Testis (tissue), 3 donors: ENCODE results near the gene HNRNPD. TPM values are rescaled to one million over a fixed set of nuclear protein-coding genes. Genes with fewer than 3 reads are reported as not detected.
"Not testable (repeated sequence)": the region's sequence is repeated elsewhere in the genome, so short reads cannot be mapped to it uniquely, and the experiment has no call there.

Source experiments
- DNase-seq: peaks from one replicate; pipeline ENCODE4 v3.0.0-alpha.2; 2019
- H3K27ac ChIP-seq, 2 donors: fragments of 200-600 bp; sonication (generic); one replicate each; pipeline ENCODE4 v1.5.1; 2019
- H3K27me3 ChIP-seq: fragments of 200-600 bp; sonication (generic); one replicate; pipeline ENCODE4 v1.5.1; 2019
- H3K36me3 ChIP-seq: fragments of 200-600 bp; sonication (generic); one replicate; pipeline ENCODE4 v1.5.1; 2017; ENCODE audit warnings: low read depth; ENCODE audit errors: missing control alignments
- H3K4me1 ChIP-seq: fragments of 200-600 bp; sonication (generic); one replicate; pipeline ENCODE4 v1.5.1; 2019
- H3K4me3 ChIP-seq, 2 donors: fragments of 200-600 bp; sonication (generic); one replicate each; pipeline ENCODE4 v1.5.1; 2017 to 2019
- H3K9me3 ChIP-seq: fragments of 200-600 bp; sonication (generic); one replicate; pipeline ENCODE4 v1.5.1; 2017
- POLR2A ChIP-seq: fragments of 450-650 bp; IDR thresholded peaks from one replicate; pipeline ENCODE4 v1.6.1; 2017; ENCODE audit warnings: antibody characterized with exemption, mild to moderate bottlenecking, moderate library complexity
- WGBS, 2 donors: methylation state at CpG; one replicate each; pipeline ENCODE4 v1.1.5; 2018; 5-methylcytosine and 5-hydroxymethylcytosine counted together
- intact Hi-C: fragments of 100-400 bp; cut with DNase I; formaldehyde crosslinking; loops from one replicate; pipeline ENCODE4 v1.15.1; 2023; ENCODE audit warnings: low total_unique reads
- polyA plus RNA-seq: library from polyadenylated mRNA; stranded (reverse); fragments of 350-450 nt; fragmentation: Illumina TruSeq; extraction: RNeasy Lipid Tissue Mini Kit (QIAGEN cat#74804); gene quantifications from one replicate; pipeline ENCODE4 v1.2.3, GENCODE V29; 2014; ENCODE audit warnings: low read depth, low replicate concordance; ENCODE audit not compliant: insufficient read depth
- total RNA-seq, 2 donors: library from RNA; depleted of rRNA; stranded (reverse); fragments of >200 nt; gene quantifications; one replicate each; pipeline ENCODE4 v1.2.3, GENCODE V29; 2016
- TF ChIP-seq, protein P1 (sequence below), 3 experiments: fragments of 450-650 bp in 2 of 3; fragments of 200-600 bp in 1 of 3; sonication (generic) in 1 of 3; IDR thresholded peaks; one replicate each; pipeline ENCODE4 v1.5.1; 2016 to 2019; ENCODE audit warnings: antibody characterized with exemption in 3 of 3, mild to moderate bottlenecking in 2 of 3, moderate library complexity in 1 of 3

HNRNPD gene
- total and polyA plus RNA-seq, 3 donors from 2014 or later, result 114 to 221 (median 118) TPM

DNA sequence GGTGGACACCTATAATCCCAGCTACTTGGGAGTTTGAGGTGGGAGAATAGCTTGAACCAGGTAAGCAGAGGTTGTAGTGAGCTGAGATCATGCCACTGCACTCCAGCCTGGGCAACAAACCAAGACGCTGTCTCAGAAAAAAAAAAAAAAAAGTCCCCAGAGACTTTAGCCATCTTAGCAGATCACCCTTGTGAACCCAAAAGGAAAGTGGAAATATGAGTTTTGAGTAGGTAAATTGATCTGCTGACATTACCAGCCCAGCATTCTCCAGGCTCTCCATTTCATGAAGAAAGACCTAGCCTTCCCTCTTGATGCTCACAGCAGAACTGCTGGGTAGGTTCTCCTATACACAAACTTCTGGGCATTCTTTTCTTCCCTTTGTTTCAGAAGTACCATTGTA, 24.5 kb upstream of the HNRNPD start:
- whole genome bisulfite sequencing, 2 donors, result 85 to 91% methylated on average over 1 of the region's 1 CpG
- DNase-seq, result no peak

GRCh38 chr4:82397527-82397926, 23.7 kb upstream of the HNRNPD start:
- Histone ChIP-seq H3K4me3 (no peak overlapping the region), H3K27me3 (no peaks in the 10 kb centered on the region), H3K36me3 (no peaks in the 10 kb centered on the region), H3K4me1 (no peaks in the 10 kb centered on the region), H3K27ac (no peak overlapping the region), H3K9me3 (no peaks in the 10 kb centered on the region)
- intact Hi-C loops, result no loop called here
- 85 to 90% methylated on average over 3 of the region's 3 CpGs for WGBS, 2 donors
- TF ChIP-seq, protein P1, sequence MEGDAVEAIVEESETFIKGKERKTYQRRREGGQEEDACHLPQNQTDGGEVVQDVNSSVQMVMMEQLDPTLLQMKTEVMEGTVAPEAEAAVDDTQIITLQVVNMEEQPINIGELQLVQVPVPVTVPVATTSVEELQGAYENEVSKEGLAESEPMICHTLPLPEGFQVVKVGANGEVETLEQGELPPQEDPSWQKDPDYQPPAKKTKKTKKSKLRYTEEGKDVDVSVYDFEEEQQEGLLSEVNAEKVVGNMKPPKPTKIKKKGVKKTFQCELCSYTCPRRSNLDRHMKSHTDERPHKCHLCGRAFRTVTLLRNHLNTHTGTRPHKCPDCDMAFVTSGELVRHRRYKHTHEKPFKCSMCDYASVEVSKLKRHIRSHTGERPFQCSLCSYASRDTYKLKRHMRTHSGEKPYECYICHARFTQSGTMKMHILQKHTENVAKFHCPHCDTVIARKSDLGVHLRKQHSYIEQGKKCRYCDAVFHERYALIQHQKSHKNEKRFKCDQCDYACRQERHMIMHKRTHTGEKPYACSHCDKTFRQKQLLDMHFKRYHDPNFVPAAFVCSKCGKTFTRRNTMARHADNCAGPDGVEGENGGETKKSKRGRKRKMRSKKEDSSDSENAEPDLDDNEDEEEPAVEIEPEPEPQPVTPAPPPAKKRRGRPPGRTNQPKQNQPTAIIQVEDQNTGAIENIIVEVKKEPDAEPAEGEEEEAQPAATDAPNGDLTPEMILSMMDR (IDR thresholded peaks at IDR 0.05), result no peak
- TF ChIP-seq POLR2A, result no peak
- no peak for DNase-seq

More for the DNA sequence above, 24.5 kb upstream of the HNRNPD start:
- no peaks in the 10 kb centered on the region for H3K4me1 ChIP-seq
- H3K27ac ChIP-seq, result no peak overlapping the region
- H3K27me3 ChIP-seq, result no peaks in the 10 kb centered on the region
- no peak for TF ChIP-seq POLR2A
- TF ChIP-seq, protein P1 (IDR thresholded peaks at IDR 0.05), result no peak
- H3K36me3 ChIP-seq, result no peaks in the 10 kb centered on the region
- H3K9me3 ChIP-seq, result no peaks in the 10 kb centered on the region
- intact Hi-C loops, result no loop called here
- no peak overlapping the region for H3K4me3 ChIP-seq

DNA sequence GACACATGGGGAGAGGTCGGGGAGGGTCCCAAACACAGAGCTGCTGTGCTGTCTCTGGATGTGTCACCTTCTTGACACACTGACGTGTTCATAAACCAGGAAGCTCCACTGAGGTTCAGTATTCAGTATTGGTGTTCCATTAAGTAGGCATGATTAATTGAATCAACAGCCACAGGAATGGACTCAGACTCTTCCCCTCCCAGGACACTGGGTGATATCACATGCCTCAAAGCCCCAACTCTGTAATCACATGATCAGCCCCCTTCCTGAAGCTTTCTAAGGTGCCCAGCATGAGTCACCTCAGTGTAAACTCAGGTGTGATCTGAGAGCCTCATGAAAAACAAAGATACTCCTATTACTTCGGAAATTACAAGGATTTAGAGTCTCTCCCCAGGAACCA, 21.1 kb upstream of the HNRNPD start:
- H3K4me3 ChIP-seq, result no peak overlapping the region
- no peaks in the 10 kb centered on the region for H3K9me3 ChIP-seq
- TF ChIP-seq, protein P1 (IDR thresholded peaks at IDR 0.05), result no peak
- no peak for TF ChIP-seq POLR2A
- H3K36me3 ChIP-seq, result no peaks in the 10 kb centered on the region
- H3K4me1 ChIP-seq, result no peaks in the 10 kb centered on the region
- no peak overlapping the region for H3K27ac ChIP-seq
- 87 to 90% methylated on average over 3 of the region's 3 CpGs for WGBS, 2 donors
- intact Hi-C loops, result no loop called here
- DNase-seq, result no peak
- H3K27me3 ChIP-seq, result no peaks in the 10 kb centered on the region

DNA sequence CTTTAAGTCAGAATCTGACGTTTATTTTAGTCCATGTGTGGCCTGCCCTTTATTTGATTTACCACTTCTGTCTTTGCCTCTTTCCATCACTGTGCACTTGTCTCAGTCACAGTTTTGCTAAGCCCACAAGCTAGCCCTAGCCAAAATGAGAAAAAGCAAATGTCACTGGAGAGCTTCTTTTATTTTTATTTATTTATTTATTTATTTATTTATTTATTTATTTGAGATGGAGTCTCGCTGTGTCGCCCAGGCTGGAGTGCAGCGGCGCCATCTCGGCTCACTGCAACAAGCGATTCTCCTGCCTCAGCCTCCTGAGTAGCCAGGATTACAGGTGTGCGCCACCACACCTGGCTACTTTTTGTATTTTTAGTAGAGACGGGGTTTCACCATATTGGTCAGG, 16.3 kb upstream of the HNRNPD start:
- H3K27ac ChIP-seq, H3K36me3 ChIP-seq, H3K9me3 ChIP-seq, intact Hi-C loops, H3K27me3 ChIP-seq, H3K4me1 ChIP-seq, DNase-seq, H3K4me3 ChIP-seq: not testable (repeated sequence)
- WGBS, 2 donors, result 88 to 91% methylated on average over 9 of the region's 9 CpGs

GRCh38 chr4:82388405-82388804, 14.6 kb upstream of the HNRNPD start:
- H3K36me3 ChIP-seq, result no peaks in the 10 kb centered on the region
- H3K27ac ChIP-seq, result no peak overlapping the region
- TF ChIP-seq, protein P1 (IDR thresholded peaks at IDR 0.05), result no peak
- no peak for TF ChIP-seq POLR2A
- WGBS, 2 donors, result 57% methylated on average over 1 of the region's 1 CpG
- DNase-seq, result no peak
- no peaks in the 10 kb centered on the region for H3K4me1 ChIP-seq
- intact Hi-C loops, result no loop called here
- H3K27me3 ChIP-seq, result no peaks in the 10 kb centered on the region
- no peak overlapping the region for H3K4me3 ChIP-seq
- no peaks in the 10 kb centered on the region for H3K9me3 ChIP-seq

- intact Hi-C loops, H3K4me3 ChIP-seq, H3K36me3 ChIP-seq, H3K27ac ChIP-seq, H3K9me3 ChIP-seq, H3K27me3 ChIP-seq, DNase-seq, H3K4me1 ChIP-seq: not testable (repeated sequence)
- 89 to 93% methylated on average over 8 of the region's 8 CpGs for WGBS, 2 donors
Observed at GRCh38 chr4:82386312-82386711, 12.5 kb upstream of the HNRNPD start.
